ENCODE results near the gene GRN.
"Not testable (repeated sequence)": the region's sequence is repeated elsewhere in the genome, so short reads cannot be mapped to it uniquely, and the experiment has no call there.

The GRN gene

DNA sequence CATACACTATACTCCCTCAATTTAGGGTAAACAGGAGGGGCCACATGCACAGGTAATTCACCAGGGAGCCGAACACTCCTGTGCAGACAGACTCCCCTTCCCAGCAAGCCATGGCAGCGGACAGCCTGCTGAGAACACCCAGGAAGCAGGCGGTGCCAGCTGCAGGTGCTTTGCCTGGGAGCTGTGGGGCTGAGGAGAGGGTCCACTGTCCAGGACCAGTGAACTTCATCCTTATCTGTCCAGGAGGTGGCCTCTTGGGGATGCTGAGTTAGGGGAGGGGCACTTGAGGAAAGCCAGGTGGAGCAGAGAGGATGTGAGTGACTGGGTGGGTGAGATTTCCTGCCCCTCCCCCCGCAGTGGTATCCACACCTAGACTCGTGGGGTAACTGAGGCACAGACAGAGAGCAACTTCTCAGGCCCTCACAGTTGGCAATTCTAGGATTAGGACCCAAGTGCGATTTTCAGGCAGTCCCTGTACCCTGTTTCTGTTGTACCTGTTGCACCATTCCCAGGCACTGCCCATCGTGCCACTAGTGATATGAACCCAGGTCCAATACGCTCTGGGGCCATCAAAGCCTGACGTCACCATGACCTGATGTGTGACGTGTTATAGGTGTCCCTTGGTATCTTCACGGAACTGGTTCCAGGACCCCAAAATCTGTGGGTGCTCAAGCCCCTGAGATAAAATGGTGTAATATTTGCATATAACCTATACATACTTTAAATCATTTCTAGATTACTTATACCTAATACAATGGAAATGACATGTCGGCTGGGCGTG, 1.2 kb downstream of the GRN start:
- TF ChIP-seq, protein P1, sequence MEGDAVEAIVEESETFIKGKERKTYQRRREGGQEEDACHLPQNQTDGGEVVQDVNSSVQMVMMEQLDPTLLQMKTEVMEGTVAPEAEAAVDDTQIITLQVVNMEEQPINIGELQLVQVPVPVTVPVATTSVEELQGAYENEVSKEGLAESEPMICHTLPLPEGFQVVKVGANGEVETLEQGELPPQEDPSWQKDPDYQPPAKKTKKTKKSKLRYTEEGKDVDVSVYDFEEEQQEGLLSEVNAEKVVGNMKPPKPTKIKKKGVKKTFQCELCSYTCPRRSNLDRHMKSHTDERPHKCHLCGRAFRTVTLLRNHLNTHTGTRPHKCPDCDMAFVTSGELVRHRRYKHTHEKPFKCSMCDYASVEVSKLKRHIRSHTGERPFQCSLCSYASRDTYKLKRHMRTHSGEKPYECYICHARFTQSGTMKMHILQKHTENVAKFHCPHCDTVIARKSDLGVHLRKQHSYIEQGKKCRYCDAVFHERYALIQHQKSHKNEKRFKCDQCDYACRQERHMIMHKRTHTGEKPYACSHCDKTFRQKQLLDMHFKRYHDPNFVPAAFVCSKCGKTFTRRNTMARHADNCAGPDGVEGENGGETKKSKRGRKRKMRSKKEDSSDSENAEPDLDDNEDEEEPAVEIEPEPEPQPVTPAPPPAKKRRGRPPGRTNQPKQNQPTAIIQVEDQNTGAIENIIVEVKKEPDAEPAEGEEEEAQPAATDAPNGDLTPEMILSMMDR (conservative IDR thresholded peaks at IDR 0.05; ENCODE audit: low read depth, low read length): no peak; the same call in 1 of the 2 replicates
- no peaks in the 10 kb centered on the region for H3K79me2 ChIP-seq (ENCODE audit: insufficient read depth, low read depth)
- H4K20me1 ChIP-seq (ENCODE audit: insufficient read depth): no peaks in the 10 kb centered on the region
- peak overlapping the region; percentile 91 for H3K4me2 ChIP-seq
- no peaks in the 10 kb centered on the region for H3K36me3 ChIP-seq (ENCODE audit: insufficient read depth)
- no peak overlapping the region for H3K27ac ChIP-seq
- peak overlapping the region; percentile 88; the same call in 1 of the 2 replicates for H2AFZ ChIP-seq (ENCODE audit: low read depth)
- H3K4me3 ChIP-seq (IDR thresholded peaks at IDR 0.05; ENCODE audit: insufficient read depth, low read depth, low read length): no peak overlapping the region
- peaks cover 3% of the 10 kb centered on the region; the same call in 1 of the 2 replicates for H3K27me3 ChIP-seq (ENCODE audit: insufficient read depth, low read depth)
- peaks cover 22% of the 10 kb centered on the region for H3K4me1 ChIP-seq (ENCODE audit: low read depth, poor library complexity, severe bottlenecking)
- no peak overlapping the region for H3K9ac ChIP-seq

DNA sequence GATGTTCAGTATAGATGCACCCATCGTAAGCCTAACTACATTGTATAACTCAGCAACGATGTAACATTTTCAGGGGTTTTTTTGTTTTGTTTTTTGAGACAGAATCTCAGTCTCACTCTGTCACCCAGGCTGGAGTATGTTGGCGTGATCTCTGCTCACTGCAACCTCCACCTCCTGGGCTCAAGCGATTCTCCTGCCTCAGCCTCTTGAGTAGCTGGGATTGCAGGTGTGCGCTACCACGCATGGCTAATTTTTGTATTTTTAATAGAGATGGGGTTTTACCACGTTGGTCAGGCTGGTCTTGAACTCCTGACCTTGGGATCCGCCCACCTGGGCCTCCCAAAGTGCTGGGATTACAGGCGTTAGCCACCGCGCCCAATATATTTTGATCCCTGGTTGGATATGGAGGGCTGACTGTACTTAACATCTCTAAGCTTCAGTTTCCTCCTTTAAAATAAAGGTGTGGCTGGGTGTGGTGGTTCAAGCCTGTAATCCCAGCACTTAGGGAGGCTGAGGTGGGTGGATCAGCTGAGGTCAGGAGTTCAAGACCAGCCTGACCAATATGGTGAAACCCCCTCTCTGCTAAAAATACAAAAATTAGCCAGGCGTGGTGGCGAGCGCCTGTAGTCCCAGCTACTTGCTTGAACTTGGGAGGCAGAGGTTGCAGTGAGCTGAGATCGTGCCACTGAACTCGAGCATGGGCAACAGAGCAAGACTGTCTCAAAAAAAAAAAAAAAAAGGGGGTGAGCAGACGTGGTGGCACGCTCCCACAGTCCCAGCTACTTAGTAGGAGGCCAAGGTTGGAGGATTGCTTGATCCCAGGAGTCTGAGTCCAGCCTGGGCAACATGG, 2.3 kb downstream of the GRN start:
- H3K4me2 ChIP-seq; H3K9ac ChIP-seq; H2AFZ ChIP-seq (ENCODE audit: low read depth); H3K36me3 ChIP-seq (ENCODE audit: insufficient read depth); H3K27me3 ChIP-seq (ENCODE audit: insufficient read depth, low read depth); H3K4me3 ChIP-seq (IDR thresholded peaks at IDR 0.05; ENCODE audit: insufficient read depth, low read depth, low read length); H3K27ac ChIP-seq; H4K20me1 ChIP-seq (ENCODE audit: insufficient read depth); H3K79me2 ChIP-seq (ENCODE audit: insufficient read depth, low read depth): not testable (repeated sequence)
- peaks cover 22% of the 10 kb centered on the region for H3K4me1 ChIP-seq (ENCODE audit: low read depth, poor library complexity, severe bottlenecking)

DNA sequence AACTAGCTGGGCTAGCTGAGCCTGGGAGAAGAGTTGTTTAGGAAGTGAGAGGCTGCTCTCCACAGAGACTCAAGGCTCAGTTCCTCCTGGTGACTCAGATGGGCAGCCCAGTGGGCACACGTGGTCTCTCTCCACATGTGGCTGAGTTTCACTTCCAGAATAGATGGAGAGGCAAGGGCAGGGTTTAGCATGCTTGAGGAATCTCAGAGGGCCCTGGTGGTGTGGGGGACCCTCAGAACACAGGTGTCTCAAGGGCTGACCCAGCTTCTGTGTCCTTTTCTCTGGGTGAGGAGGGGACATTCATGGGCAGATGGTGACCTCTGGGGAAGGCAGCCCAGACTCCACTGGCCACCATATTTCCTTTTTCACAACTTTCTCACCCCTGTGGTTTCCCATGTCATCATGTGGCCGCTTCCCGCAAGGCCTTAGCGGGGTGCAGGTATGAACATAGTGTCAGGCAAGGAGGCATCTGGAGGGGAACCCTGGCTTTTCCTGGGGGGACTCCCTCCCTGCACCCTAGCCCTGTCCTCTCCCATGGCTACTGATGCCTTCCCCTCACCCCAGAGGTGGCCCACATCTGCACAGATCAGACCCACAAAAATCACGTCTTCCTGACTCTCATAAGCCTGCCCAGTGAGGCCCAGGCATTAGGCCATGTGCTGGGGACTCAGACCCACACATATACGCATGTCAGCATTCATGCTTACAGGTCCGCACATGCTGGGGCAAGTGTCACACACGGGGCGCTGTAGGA, 3.3 kb downstream of the GRN start:
- H3K4me1 ChIP-seq (ENCODE audit: low read depth, poor library complexity, severe bottlenecking): peaks cover 22% of the 10 kb centered on the region
- no peaks in the 10 kb centered on the region for H4K20me1 ChIP-seq (ENCODE audit: insufficient read depth)
- no peaks in the 10 kb centered on the region for H3K79me2 ChIP-seq (ENCODE audit: insufficient read depth, low read depth)
- H3K36me3 ChIP-seq (ENCODE audit: insufficient read depth): no peaks in the 10 kb centered on the region
- TF ChIP-seq, protein P1 (conservative IDR thresholded peaks at IDR 0.05; ENCODE audit: low read depth, low read length): no peak
- H3K4me3 ChIP-seq (IDR thresholded peaks at IDR 0.05; ENCODE audit: insufficient read depth, low read depth, low read length): no peak overlapping the region
- H2AFZ ChIP-seq (ENCODE audit: low read depth): no peak overlapping the region
- H3K4me2 ChIP-seq: no peak overlapping the region; the same call in 1 of the 2 replicates
- no peak overlapping the region for H3K9ac ChIP-seq
- H3K27ac ChIP-seq: no peak overlapping the region; the same call in 1 of the 2 replicates
- no peaks in the 10 kb centered on the region; the same call in 1 of the 2 replicates for H3K27me3 ChIP-seq (ENCODE audit: insufficient read depth, low read depth)

DNA sequence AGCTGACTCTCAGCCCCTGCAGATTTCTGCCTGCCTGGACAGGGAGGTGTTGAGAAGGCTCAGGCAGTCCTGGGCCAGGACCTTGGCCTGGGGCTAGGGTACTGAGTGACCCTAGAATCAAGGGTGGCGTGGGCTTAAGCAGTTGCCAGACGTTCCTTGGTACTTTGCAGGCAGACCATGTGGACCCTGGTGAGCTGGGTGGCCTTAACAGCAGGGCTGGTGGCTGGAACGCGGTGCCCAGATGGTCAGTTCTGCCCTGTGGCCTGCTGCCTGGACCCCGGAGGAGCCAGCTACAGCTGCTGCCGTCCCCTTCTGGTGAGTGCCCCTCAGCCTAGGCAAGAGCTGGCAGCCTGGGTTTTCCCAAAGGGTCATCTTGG, 3.9 kb downstream of the GRN start:
- Histone ChIP-seq H3K4me3 (IDR thresholded peaks at IDR 0.05; ENCODE audit: insufficient read depth, low read depth, low read length) (no peak overlapping the region), H3K4me2 (no peak overlapping the region), H3K4me1 (ENCODE audit: low read depth, poor library complexity, severe bottlenecking) (peaks cover 22% of the 10 kb centered on the region), H3K9ac (no peak overlapping the region), H3K36me3 (ENCODE audit: insufficient read depth) (no peaks in the 10 kb centered on the region), H3K79me2 (ENCODE audit: insufficient read depth, low read depth) (no peaks in the 10 kb centered on the region), H3K27ac (no peak overlapping the region), H2AFZ (ENCODE audit: low read depth) (no peak overlapping the region), H4K20me1 (ENCODE audit: insufficient read depth) (no peaks in the 10 kb centered on the region), H3K27me3 (ENCODE audit: insufficient read depth, low read depth) (no peaks in the 10 kb centered on the region)
- TF ChIP-seq, protein P1 (conservative IDR thresholded peaks at IDR 0.05; ENCODE audit: low read depth, low read length): no peak
